Endometrial microvascular endothelial cells (primary cell): ENCODE data around the gene CEACAM3. TPM values are rescaled to one million over a fixed set of nuclear protein-coding genes. Genes with fewer than 3 reads are reported as not detected.

Experiments used
- total RNA-seq: library from RNA; depleted of rRNA; stranded (reverse); fragments of >200 nt; gene quantifications from one replicate; pipeline ENCODE4 v1.2.3, GENCODE V29; 2015; ENCODE audit errors: inconsistent ontology term

Gene CEACAM3
- total RNA-seq, 1 donor from 2014 or later: not detected

Other genes with a start within 250 kb of the CEACAM3 start
- gene CEACAM21, start 220.4 kb upstream of the CEACAM3 start, total RNA-seq: 1.5 TPM
- gene CEACAM4, start 169.5 kb upstream of the CEACAM3 start, total RNA-seq: not detected
- gene CEACAM7, start 108.3 kb upstream of the CEACAM3 start, total RNA-seq: not detected
- gene CEACAM5, start 88.0 kb upstream of the CEACAM3 start, total RNA-seq: not detected
- not detected for gene CEACAM6, start 41.1 kb upstream of the CEACAM3 start, total RNA-seq
- not detected for gene LYPD4, start 48.1 kb downstream of the CEACAM3 start, total RNA-seq
- not detected for gene DMRTC2, start 48.5 kb downstream of the CEACAM3 start, total RNA-seq
- 1,714 TPM for gene RPS19, start 63.7 kb downstream of the CEACAM3 start, total RNA-seq
- not detected for gene CD79A, start 80.7 kb downstream of the CEACAM3 start, total RNA-seq
- 89.6 TPM for gene ARHGEF1, start 86.6 kb downstream of the CEACAM3 start, total RNA-seq
- gene ERFL, start 131.9 kb downstream of the CEACAM3 start, total RNA-seq: not detected
- gene RABAC1, start 162.7 kb downstream of the CEACAM3 start, total RNA-seq: 131 TPM
- under 0.01 TPM for gene ATP1A3, start 197.6 kb downstream of the CEACAM3 start, total RNA-seq